Effector CD4-positive, alpha-beta T cell (primary cell): ENCODE measurements around the gene TMEM221.

Source experiments
- DNase-seq: peaks from one replicate; pipeline ENCODE4 v3.0.0-alpha.2; 2020

The TMEM221 gene

DNA sequence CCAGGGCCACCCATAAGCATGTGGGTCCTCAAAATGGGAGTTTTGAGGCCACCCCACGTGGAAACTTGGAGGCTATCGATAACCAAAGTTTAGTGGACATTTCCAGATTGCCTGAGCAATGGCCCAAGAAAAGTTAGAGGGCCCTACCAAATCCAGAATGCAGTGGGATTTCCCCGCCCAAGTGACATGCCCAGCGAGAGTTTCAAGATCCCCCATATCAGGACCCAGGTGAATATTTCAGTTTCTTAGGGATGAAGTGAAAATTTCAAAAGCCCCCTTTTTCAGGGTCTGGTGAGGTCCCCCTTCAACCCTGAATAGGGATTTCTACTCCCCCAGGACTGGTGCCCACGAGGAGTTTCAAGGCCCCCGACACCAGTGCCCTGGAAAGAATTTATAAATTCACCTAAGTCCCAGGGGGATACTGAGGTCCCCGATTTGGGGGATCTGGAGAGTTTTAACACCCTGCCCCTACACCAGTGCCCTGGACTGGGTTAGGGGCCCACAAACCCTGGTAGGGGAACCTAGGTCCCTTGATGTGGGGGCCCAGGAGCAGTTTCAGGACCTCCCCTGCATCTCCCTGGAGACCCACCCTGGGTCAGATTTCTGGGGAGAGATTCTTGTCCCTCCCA lies 43.7 kb downstream of the TMEM221 start:
- DNase-seq: no peak

- no peak for DNase-seq
Measured at GRCh38 chr19:17404015-17404414, 44.5 kb downstream of the TMEM221 start.

DNA sequence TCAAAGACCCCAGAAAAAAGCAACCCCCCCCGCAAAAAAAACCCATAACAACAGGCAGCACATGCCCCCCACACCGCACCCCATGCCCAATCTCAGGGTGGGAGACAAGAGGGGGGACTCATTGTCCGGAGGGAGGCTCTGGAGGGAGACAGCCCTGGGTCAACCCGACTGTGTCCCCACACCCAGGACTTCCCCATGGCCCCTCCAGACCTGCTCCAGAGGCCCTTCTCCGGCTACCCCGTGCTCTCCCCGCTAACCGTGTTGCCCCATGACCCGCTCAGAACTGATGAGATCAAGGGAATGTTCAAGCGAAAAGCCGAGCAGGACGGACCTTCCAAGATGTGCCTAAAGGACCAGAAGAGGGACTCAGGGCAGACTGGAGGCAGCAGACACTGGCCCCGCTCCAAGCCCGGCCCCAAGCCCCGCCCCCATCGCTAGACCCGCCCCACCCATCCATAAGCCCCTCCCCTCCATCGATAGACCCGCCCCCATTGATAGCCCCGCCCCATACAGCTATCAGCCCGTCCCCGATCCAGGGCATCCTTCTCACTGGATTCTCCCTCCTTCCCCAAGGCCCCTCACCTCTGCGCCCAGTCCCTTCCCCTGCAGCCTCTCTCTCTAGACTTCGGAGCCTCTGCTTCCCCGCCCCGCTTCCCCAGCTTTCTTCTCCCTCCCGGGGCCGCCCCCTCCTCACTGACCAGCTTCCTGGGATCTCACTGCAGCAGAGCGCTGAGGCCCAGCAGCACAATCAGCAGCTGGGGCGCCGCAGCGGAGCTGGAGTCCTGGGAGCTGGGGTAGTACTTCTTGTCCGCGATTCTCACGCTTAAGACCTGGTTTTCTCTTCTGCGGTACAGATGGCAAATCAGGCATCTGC lies 45.2 kb downstream of the TMEM221 start:
- DNase-seq: peak; percentile 36

DNA sequence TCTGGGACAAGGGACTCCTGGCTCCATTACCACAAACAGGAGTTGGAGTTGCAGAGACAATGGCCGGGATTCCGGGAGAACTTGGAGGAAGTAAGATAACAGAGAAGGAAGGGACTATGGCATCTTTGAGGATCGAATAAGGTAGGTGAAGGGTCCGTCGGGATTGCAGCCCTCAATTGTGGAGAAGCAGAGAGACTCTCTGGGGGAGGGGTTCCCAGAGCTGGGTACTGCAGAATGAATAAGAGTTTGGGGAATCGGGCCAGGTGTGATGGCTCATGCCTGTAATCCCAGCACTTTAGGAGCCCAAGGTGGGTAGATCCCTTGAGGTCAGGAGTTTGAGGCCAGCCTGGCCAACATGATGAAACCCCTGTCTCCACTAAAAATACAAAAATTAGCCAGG lies 46.8 kb downstream of the TMEM221 start:
- DNase-seq: no peak

GRCh38 chr19:17398902-17399527 lies 49.5 kb downstream of the TMEM221 start:
- no peak for DNase-seq

DNA sequence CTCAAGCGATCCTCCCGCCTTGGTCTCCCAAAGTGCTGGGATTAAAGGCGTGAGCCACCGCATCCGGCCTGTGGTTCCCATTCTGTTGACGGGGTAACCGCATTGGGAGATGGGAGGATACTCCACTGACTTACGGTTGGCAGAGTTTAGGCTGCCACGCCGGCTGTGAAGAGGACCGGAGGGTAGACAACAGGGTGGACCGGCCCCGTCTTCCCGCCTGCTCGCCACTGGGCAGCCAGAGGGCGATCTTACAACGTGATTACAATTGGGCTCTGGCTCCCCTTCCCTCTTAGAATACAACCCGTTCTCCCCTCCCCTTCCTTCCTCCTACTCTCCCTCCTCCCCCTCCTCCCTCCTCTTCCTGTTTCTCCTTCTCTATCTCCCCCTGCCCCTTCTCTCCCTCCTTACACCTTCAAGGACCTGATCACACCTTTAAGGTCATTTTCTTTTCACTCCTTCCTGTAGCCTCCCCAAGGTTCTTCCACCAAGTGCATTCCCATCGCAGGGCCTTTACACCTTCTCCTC lies 53.5 kb downstream of the TMEM221 start:
- DNase-seq: peak; percentile 51

- no peak for DNase-seq
Measured at GRCh38 chr19:17393914-17394313, 54.6 kb downstream of the TMEM221 start, which contains the start of gene CCDC194. Gene CCDC194, minus strand, starts transcription at chr19:17394196. Its CDS starts 38 bp downstream, at chr19:17394158.

- no peak for DNase-seq
Measured at GRCh38 chr19:17393002-17393401, 55.5 kb downstream of the TMEM221 start.

GRCh38 chr19:17391371-17392151 lies 56.9 kb downstream of the TMEM221 start:
- DNase-seq: no peak

GRCh38 chr19:17390665-17391370 lies 57.6 kb downstream of the TMEM221 start:
- peak; percentile 85 for DNase-seq

DNA sequence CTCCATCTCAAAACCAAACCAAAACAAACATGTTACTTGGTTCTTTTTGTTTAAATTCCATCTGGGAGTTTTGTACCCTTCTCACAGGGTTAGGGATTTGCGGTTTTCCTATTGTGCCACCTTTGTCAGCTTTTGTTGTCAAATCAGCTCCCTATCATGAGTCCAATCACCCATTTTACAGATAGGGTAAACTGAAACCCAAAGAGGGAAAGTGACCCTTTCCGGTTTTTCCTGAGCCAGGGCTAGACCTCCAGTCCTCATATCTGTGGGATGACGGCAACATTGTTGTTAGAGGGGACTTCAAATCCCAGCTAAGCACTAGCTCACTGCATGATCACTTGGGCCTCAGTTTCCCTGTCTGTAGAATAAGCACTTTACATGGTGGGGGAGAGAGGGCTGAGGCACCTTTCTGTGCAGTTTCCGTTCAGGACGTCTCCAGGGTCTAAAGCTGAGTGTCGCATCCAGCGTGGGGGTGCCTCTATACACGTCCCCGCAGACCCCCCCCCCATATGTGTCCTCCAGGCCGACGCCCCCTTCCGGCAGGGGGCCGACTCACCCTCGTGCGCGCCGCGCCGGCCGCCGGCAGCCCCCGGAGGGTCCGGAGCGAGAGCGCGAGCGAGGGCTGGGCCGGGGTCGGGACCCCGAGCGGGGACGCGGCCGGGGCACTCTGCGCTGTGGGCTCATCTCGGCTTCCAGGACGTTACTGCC lies 58.4 kb downstream of the TMEM221 start:
- no peak for DNase-seq

GRCh38 chr19:17389288-17389687 lies 59.2 kb downstream of the TMEM221 start:
- DNase-seq: no peak

- peak; percentile 48 for DNase-seq
Measured at GRCh38 chr19:17385878-17386611, 62.4 kb downstream of the TMEM221 start.
